Activated naive CD8-positive, alpha-beta T cell treated with anti-CD3 and anti-CD28 coated beads for 36 hours (primary cell): Measurements from ENCODE around the gene RALGPS2. TPM values are rescaled to one million over a fixed set of nuclear protein-coding genes. Genes with fewer than 3 reads are reported as not detected.
"Not testable (repeated sequence)": the region's sequence is repeated elsewhere in the genome, so short reads cannot be mapped to it uniquely, and the experiment has no call there.

Experiments
- DNase-seq: peaks from one replicate; pipeline ENCODE4 v3.0.0; 2021
- H3K27ac Mint-ChIP-seq: one replicate; pipeline ENCODE4 v1.8.0; 2022; ENCODE audit warnings: mild to moderate bottlenecking, moderate library complexity, mixed read lengths
- H3K27me3 Mint-ChIP-seq: one replicate; pipeline ENCODE4 v1.8.0; 2022; ENCODE audit warnings: mild to moderate bottlenecking, mixed read lengths
- H3K36me3 Mint-ChIP-seq: one replicate; pipeline ENCODE4 v1.8.0; 2021; ENCODE audit warnings: mild to moderate bottlenecking, mixed read lengths
- H3K4me1 Mint-ChIP-seq: one replicate; pipeline ENCODE4 v1.8.0; 2021; ENCODE audit warnings: mixed read lengths
- H3K4me3 Mint-ChIP-seq: one replicate; pipeline ENCODE4 v1.8.0; 2022; ENCODE audit warnings: mild to moderate bottlenecking, moderate library complexity, mixed read lengths
- H3K9me3 Mint-ChIP-seq: one replicate; pipeline ENCODE4 v1.8.0; 2022; ENCODE audit warnings: mixed read lengths
- total RNA-seq, 2 experiments: library from RNA; stranded (reverse); gene quantifications; one replicate each; pipeline ENCODE4 v1.2.3, GENCODE V29; 2021

The RALGPS2 gene
- total RNA-seq, 2 experiments from 2014 or later, result 5.0 to 6.6 TPM

DNA sequence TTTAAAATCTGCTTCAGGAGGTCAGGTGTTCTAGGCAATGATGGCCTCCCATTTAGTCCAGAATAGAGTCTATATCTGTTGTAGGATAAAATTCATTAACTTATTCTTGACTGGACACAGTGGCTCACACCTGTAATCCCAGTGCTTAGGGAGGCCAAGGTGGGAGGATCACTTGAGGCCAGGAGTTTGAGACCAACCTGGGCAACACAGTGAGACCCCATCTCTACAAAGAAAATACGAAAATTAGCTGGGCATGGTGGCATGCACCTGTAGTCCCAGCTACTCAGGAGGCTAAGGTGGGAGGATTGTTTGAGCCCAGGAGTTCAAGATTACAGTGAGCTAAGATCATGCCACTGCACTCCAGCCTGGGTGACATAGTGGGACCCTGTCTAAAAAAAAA lies 122.9 kb downstream of the RALGPS2 start:
- H3K4me3 Mint-ChIP-seq, H3K36me3 Mint-ChIP-seq, H3K27me3 Mint-ChIP-seq, H3K4me1 Mint-ChIP-seq, H3K9me3 Mint-ChIP-seq, H3K27ac Mint-ChIP-seq, DNase-seq: not testable (repeated sequence)

DNA sequence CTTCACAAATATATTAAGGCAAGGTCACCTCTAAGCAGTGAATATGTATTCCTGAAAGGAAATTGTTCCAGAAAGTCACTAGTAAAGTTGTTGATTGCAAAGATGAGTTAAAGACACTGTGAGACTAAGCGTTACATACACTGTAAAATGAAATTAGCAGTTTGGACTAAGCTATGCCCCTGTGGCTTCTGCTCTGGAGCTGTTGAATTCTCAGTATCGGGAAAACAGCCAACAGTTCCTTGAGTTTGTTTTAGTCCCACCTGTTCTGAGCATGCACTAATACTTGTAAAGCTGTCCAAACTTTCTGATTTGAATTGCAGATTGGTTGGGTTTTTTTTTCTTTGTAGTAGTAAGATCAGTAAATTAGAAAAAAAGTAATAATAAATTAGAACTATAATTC lies 124.9 kb downstream of the RALGPS2 start:
- H3K27ac Mint-ChIP-seq, result no peak overlapping the region
- no peaks in the 10 kb centered on the region for H3K4me1 Mint-ChIP-seq
- DNase-seq, result no peak
- no peaks in the 10 kb centered on the region for H3K27me3 Mint-ChIP-seq
- no peaks in the 10 kb centered on the region for H3K9me3 Mint-ChIP-seq
- no peaks in the 10 kb centered on the region for H3K36me3 Mint-ChIP-seq
- no peak overlapping the region for H3K4me3 Mint-ChIP-seq

DNA sequence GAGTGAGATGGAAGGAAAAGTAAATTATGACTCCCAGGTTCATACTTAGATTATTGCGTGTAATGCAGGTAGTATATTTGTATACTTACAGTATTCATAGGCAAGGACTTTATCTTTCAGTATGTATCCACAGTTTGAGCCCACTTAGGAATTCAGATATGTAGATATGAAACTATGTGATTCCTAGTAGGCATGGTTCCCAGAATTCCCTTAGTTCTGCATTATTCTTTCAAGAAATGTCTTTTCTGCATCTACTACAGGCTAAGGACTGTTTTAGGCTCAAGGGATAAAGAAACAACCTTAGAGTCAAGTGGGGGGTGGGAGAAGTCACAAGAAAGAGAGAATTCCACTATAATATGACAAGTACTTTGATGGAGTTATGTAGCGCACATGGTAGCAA lies 132.1 kb downstream of the RALGPS2 start:
- H3K27ac Mint-ChIP-seq, result no peak overlapping the region
- H3K4me1 Mint-ChIP-seq, result no peaks in the 10 kb centered on the region

DNA sequence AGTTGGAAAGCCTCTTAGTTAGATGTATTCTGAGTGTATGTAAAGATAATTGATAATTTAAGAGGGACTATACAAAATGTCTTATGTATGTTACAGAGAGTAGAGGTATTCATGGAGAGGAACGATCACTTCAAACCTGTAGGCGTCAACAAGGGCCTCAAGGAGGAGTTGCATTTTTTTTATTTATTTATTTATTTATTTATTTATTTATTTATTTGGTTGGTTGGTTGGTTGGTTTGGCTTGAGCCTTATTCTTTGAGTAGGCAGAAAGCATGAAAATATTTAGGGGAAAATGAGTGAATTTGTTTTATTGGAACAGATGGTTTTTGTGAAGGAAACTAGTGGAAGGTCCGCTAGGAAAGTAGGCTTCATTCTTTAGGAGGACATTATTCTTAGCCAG lies 137.4 kb downstream of the RALGPS2 start:
- Mint-ChIP-seq H3K27me3 (no peaks in the 10 kb centered on the region), H3K9me3 (no peaks in the 10 kb centered on the region), H3K36me3 (no peaks in the 10 kb centered on the region), H3K4me1 (peaks cover 3% of the 10 kb centered on the region), H3K27ac (no peak overlapping the region), H3K4me3 (no peak overlapping the region)
- no peak for DNase-seq

More for the DNA sequence above, 132.1 kb downstream of the RALGPS2 start:
- Mint-ChIP-seq H3K36me3 (no peaks in the 10 kb centered on the region), H3K4me3 (no peak overlapping the region), H3K9me3 (no peaks in the 10 kb centered on the region), H3K27me3 (no peaks in the 10 kb centered on the region)
- no peak for DNase-seq

DNA sequence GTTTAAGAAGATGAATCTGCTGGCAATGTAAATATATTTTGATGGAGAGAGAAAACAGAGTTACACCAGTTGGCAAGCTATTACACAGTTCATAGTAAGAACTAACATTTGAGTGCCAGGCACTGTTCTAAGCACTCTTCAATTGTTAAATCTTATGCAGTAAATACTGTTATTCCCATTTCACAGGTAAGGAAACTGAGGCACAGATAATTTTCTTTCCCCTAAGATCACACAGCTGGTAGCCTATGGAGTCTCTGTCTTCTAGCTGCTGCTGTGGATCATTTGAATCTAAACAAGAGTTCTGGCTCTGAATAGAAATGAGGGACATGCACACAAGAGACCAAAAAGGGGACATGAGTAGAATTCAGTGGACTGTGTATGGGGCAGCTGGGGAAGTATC lies 137.8 kb downstream of the RALGPS2 start:
- no peaks in the 10 kb centered on the region for H3K27me3 Mint-ChIP-seq
- no peak overlapping the region for H3K27ac Mint-ChIP-seq
- H3K4me1 Mint-ChIP-seq, result peaks cover 6% of the 10 kb centered on the region
- H3K4me3 Mint-ChIP-seq, result no peak overlapping the region
- no peak for DNase-seq
- H3K9me3 Mint-ChIP-seq, result no peaks in the 10 kb centered on the region
- H3K36me3 Mint-ChIP-seq, result peaks cover 2% of the 10 kb centered on the region

DNA sequence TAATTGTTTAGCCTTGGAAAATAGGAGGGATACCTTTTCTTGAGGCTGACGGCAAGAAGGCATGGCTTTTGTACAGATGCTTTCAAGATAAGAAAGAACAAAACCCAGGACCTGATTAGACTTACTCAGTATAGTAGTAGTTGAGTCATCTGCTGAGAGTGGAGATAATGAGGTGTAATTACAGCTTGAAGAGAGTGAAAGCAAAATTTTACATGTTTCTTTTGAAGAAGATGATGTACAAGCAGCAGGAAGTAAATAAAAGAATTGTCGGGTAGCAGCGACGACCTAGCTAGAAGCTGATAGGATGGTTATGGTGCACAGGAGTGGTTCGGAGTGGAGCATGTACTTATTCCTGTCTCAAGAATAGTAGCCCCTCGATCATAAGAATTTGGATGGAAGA lies 139.3 kb downstream of the RALGPS2 start:
- DNase-seq, result no peak
- Mint-ChIP-seq H3K4me3 (no peak overlapping the region), H3K36me3 (peaks cover 2% of the 10 kb centered on the region), H3K27ac (no peak overlapping the region), H3K9me3 (no peaks in the 10 kb centered on the region), H3K4me1 (peaks cover 6% of the 10 kb centered on the region), H3K27me3 (no peaks in the 10 kb centered on the region)

DNA sequence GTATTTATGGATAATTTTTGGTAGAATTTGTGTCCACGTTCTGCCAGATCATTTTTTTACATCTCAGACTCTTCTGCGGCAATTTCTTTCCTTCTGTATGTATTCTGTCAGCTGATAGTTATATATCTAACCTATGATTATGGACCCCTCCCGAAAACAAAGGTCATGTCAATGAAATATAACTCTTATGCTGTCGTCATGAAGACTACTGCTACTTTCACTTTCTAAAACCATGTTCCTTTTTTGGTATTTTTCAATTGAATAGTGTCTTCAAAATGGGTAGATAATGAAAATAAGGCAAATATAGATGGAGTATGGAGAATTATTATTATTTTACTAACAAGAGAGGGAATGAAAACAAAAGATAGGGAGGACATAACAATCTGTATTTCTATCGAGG lies 142.6 kb downstream of the RALGPS2 start:
- peaks cover 2% of the 10 kb centered on the region for H3K36me3 Mint-ChIP-seq
- peak overlapping the region; percentile 30 for H3K27ac Mint-ChIP-seq
- no peak overlapping the region for H3K4me3 Mint-ChIP-seq
- DNase-seq, result no peak
- H3K27me3 Mint-ChIP-seq, result no peaks in the 10 kb centered on the region
- peaks cover 8% of the 10 kb centered on the region for H3K4me1 Mint-ChIP-seq
- no peaks in the 10 kb centered on the region for H3K9me3 Mint-ChIP-seq

DNA sequence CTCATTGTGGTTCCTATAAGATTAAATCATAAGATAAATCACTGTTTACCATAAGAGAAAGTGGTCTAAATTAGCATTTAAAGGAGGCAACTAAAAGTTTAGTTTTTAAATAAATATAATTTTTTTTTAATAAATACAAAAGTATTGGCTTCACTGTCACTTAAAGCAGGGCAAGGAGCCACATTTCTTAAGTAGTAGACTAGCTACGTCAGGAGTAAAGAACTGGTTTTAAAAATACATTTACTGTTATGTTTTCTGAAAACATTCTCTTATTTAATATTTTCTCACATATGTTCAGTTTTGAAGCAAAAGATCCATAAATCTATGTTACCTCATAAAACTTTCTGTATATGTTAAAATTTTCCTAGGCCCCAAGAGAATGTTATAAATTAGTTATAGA lies 143.7 kb downstream of the RALGPS2 start:
- Mint-ChIP-seq H3K36me3 (peaks cover 2% of the 10 kb centered on the region), H3K27ac (no peak overlapping the region), H3K9me3 (no peaks in the 10 kb centered on the region), H3K27me3 (no peaks in the 10 kb centered on the region), H3K4me3 (no peak overlapping the region), H3K4me1 (peaks cover 10% of the 10 kb centered on the region)
- no peak for DNase-seq

DNA sequence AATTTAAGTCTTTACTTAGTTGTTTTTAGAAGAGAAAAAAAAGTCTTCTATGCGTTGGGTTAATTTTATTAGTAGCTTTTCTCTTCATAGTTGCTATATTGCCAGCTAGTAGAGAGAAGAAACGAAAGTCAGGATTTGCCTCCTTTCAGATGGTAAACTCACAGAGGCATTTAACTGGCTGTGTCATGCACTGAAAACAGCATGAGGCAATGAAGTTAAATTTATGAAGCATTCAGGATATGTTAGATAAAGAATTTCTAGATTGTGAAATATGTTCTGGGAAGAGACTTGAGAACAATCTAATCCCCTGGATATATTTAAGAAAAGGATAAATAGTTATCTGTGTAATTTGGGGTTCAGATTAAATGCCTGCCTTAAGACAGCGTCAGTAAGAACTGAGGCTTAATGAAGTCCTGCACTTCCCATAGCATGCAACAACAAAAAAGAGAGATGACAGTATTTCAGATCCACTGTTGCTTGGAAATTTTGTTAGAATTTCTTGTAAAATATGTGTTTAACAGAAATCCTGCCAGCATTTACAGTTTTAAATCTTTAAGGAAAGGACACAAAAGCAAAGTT lies 144.2 kb downstream of the RALGPS2 start:
- H3K4me1 Mint-ChIP-seq, result peaks cover 10% of the 10 kb centered on the region
- H3K27ac Mint-ChIP-seq, result no peak overlapping the region
- peaks cover 2% of the 10 kb centered on the region for H3K36me3 Mint-ChIP-seq
- H3K4me3 Mint-ChIP-seq, result no peak overlapping the region
- no peaks in the 10 kb centered on the region for H3K9me3 Mint-ChIP-seq
- no peak for DNase-seq
- H3K27me3 Mint-ChIP-seq, result no peaks in the 10 kb centered on the region

DNA sequence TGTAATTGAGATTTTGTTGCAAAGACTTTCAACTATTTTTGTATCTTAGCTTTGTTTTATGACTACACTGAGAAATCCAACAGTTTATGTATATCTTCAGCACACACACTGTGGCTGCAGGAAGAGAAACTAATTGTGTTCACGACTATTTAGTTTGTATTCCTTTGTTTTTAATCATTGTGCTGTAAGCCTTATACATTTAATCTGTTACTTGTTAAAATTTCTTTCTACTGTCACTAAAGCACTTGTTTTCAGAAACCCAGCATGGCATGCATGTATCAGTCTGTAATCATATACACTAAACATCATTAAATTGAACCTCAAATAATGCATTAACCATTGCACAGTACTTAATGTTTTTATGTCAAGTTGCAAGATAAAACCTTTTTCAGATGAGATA lies 145.2 kb downstream of the RALGPS2 start:
- H3K4me1 Mint-ChIP-seq, result peaks cover 7% of the 10 kb centered on the region
- H3K27ac Mint-ChIP-seq, result no peak overlapping the region
- no peaks in the 10 kb centered on the region for H3K9me3 Mint-ChIP-seq
- H3K36me3 Mint-ChIP-seq, result peaks cover 2% of the 10 kb centered on the region
- DNase-seq, result no peak
- no peak overlapping the region for H3K4me3 Mint-ChIP-seq
- no peaks in the 10 kb centered on the region for H3K27me3 Mint-ChIP-seq

DNA sequence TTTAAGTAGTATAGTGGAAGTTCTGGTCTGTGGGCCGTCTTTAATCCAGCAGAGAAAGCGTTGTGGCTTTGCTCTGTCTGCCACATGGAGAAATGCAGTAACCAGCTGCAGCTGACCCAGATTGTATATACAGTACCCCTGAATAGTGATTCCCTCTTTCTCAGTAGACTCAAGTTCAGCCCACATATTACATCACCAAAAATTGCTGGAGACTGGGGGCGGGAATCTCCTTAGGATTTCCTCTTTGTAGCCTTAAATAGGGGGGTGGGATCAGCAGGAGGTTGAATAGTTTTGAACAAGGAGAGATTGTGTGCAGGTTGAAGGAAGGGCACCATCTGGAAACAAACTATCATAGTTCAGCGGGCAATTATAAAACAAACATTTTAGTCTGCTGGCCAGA lies 145.9 kb downstream of the RALGPS2 start, which contains the start of gene ANGPTL1:
TSS of gene ANGPTL1 (minus strand) at position 134 of the 400 bp plus-strand sequence. CDS start 5,301 bp downstream, outside the sequence.
- Mint-ChIP-seq H3K27me3 (no peaks in the 10 kb centered on the region), H3K4me3 (no peak within 1 kb of the TSS)

DNA sequence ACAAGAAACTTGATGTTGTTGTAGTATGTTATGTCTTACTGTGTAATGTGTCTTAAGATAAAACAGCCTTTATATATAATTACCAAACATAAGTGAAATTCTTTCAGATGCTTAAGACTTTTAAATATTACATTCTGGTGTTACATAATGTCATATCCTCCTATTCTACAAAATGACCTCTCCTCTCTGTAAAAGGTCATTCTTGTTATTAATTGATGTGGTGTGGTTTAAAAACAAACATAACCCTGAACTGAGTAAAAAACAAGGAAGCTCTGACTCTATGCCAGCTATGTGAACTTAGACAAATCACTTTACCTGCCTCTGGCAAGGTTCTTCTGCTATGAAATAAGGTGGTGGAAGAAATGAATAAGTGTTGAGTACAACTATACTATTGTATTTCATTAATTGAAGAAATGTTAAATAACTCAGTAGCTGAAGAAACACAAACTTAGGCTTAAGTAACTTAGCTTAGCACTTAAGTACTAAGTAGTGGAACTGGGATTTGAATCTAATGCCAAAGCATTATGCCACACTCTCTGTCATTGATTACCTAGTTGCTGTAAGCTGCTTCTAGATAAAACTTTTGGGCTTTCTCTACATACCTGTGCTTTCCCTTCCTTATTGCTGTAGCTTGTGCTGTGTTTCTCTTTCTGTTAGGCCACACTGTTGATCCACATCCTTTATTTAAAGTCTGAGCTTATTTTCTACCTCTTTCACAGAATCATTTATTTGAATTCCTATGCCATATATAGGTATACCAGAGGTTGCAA lies 146.7 kb downstream of the RALGPS2 start:
- Mint-ChIP-seq H3K27me3 (no peaks in the 10 kb centered on the region), H3K9me3 (no peaks in the 10 kb centered on the region), H3K36me3 (peaks cover 2% of the 10 kb centered on the region), H3K4me1 (peaks cover 7% of the 10 kb centered on the region), H3K4me3 (no peak overlapping the region), H3K27ac (no peak overlapping the region)
- DNase-seq, result no peak

More for the DNA sequence above, 145.9 kb downstream of the RALGPS2 start, which contains the start of gene ANGPTL1:
- Mint-ChIP-seq H3K4me1 (peaks cover 7% of the 10 kb centered on the region), H3K27ac (no peak within 1 kb of the TSS), H3K36me3 (peaks cover 2% of the 10 kb centered on the region), H3K9me3 (no peaks in the 10 kb centered on the region)
- no peak for DNase-seq

DNA sequence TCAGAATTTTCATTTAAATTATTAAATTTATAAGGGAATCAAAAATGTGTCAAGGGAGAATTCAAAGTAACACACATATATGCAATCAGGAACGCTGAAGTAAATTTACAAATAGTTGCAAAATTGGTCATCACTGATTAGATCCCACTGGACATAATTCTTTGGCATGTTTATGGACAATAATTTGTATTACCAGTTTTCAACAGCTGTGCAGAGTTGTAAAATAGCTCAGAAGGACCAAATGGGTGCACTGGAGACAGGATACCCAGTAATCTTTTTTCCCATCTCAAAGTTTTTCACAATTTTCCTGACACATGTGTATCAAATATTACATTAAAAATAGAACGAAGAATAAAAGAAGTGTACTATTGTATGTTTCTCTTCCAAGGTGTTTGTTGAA lies 149.9 kb downstream of the RALGPS2 start:
- no peak overlapping the region for H3K4me3 Mint-ChIP-seq
- no peaks in the 10 kb centered on the region for H3K27me3 Mint-ChIP-seq
- no peak overlapping the region for H3K27ac Mint-ChIP-seq
- no peaks in the 10 kb centered on the region for H3K9me3 Mint-ChIP-seq
- no peak for DNase-seq
- H3K4me1 Mint-ChIP-seq, result peaks cover 4% of the 10 kb centered on the region
- H3K36me3 Mint-ChIP-seq, result no peaks in the 10 kb centered on the region

DNA sequence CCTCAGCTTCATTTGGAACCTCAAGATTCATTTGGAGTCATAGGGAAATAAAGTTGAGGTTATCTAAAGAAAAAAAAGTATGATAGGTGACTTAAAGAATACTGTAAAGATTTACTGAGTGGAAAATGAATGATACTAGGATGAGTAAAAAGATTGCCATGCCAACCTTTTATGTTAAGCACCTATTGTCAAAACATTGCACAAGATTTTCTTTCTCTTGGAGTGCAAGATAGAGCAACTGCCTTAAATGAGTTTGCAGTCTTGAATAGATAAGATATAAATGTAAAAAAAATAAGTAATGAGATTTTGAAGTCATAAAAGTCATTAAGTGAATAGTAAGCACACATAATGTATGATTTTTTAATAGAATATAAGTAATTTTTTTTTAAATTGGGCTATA lies 150.9 kb downstream of the RALGPS2 start:
- H3K27me3 Mint-ChIP-seq, result no peaks in the 10 kb centered on the region
- H3K27ac Mint-ChIP-seq, result no peak overlapping the region
- no peak for DNase-seq
- H3K4me1 Mint-ChIP-seq, result peaks cover 4% of the 10 kb centered on the region
- no peaks in the 10 kb centered on the region for H3K9me3 Mint-ChIP-seq
- no peaks in the 10 kb centered on the region for H3K36me3 Mint-ChIP-seq
- no peak overlapping the region for H3K4me3 Mint-ChIP-seq

DNA sequence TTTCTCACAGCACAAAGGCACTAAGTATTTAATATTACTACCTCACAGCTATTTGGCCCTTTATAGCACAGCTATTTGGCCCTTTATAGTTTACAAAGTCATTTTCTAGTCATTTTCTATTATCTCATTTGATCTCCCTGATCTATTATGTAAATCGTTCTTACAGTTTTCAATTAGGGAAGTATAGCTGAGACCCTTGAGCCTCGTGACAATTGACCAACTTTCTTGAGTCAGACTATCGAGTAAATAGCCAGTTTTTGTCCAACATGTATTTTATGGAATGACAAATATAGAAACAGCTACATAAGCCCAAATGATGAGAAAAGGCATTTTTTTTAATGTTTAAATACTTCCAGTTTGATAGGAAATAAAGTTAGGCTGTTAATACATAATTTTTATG lies 152.9 kb downstream of the RALGPS2 start:
- no peak for DNase-seq
- Mint-ChIP-seq H3K4me1 (no peaks in the 10 kb centered on the region), H3K27me3 (no peaks in the 10 kb centered on the region), H3K4me3 (no peak overlapping the region), H3K9me3 (no peaks in the 10 kb centered on the region), H3K27ac (no peak overlapping the region), H3K36me3 (no peaks in the 10 kb centered on the region)

DNA sequence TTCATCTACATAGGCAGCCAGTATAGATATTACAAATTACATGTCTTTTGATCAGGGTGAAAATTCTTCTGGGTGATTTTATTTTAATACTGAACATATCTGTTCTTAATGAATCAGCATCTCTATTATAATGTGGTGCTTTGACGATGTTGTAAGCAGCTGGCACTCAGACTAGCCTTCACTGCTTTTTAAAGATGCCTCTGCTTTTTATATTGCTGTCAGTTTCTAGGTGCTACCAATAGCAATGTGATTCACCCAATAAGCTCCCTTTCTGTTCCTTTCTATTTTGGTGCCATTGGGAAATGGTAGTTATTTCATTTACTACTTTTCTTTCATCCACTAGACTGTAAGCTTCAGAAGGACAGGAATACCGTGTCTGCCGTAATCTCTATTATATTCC lies 156.9 kb downstream of the RALGPS2 start:
- no peak for DNase-seq
- Mint-ChIP-seq H3K4me1 (peaks cover 3% of the 10 kb centered on the region), H3K27ac (no peak overlapping the region), H3K27me3 (no peaks in the 10 kb centered on the region), H3K36me3 (no peaks in the 10 kb centered on the region), H3K4me3 (no peak overlapping the region), H3K9me3 (no peaks in the 10 kb centered on the region)
